ENCODE measurements around the gene EMD. TPM values are rescaled to one million over a fixed set of nuclear protein-coding genes. Genes with fewer than 3 reads are reported as not detected.

The EMD gene
- total and polyA plus RNA-seq, 10 of the 15 experiments (the other 5 are each of a cell fraction or from before 2014, with no cell fraction given) = 0.76 to 100 (median 43.2) TPM

GRCh38 chrX:154397888-154398667 lies 19.0 kb downstream of the EMD start, which contains the start of gene RPL10 (continued):
- TF ChIP-seq HDGF (IDR thresholded peaks at IDR 0.05) = no peak
- peak; percentile 98 for TF ChIP-seq SMAD5 (IDR thresholded peaks at IDR 0.05; ENCODE audit: low read depth)
- peak; percentile 64 for TF ChIP-seq RUNX3 (IDR thresholded peaks at IDR 0.05; ENCODE audit: low read length)
- 0 out of 2 replicates have a peak, but pooled peaks have one; percentile 32 for TF ChIP-seq BMI1 (IDR thresholded peaks at IDR 0.05; ENCODE audit: borderline replicate concordance)
- no peak for TF ChIP-seq ZNF24 (IDR thresholded peaks at IDR 0.05)
- peak; percentile 95 to 97 for TF ChIP-seq SRF (IDR thresholded peaks at IDR 0.05; ENCODE audit: low read depth in 2 of 2, low read length in 2 of 2)
- TF ChIP-seq ZBTB11 (CRISPR knock-in tag; IDR thresholded peaks at IDR 0.05) = no peak
- TF ChIP-seq NRF1 (conservative IDR thresholded peaks at IDR 0.05; ENCODE audit: low read depth, low read length) = peak; percentile 70
- TF ChIP-seq, protein P1, sequence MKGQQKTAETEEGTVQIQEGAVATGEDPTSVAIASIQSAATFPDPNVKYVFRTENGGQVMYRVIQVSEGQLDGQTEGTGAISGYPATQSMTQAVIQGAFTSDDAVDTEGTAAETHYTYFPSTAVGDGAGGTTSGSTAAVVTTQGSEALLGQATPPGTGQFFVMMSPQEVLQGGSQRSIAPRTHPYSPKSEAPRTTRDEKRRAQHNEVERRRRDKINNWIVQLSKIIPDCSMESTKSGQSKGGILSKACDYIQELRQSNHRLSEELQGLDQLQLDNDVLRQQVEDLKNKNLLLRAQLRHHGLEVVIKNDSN (IDR thresholded peaks at IDR 0.05; ENCODE audit: borderline replicate concordance, extremely low read length, insufficient read depth, low read depth, low read length) = peak; percentile 61
- TF ChIP-seq LARP7 (IDR thresholded peaks at IDR 0.05) = peak; percentile 54; the same call in 1 of the 2 replicates
